Measurements from ENCODE around the gene SNX3.

GRCh38 chr6:108302386-108302785 lies 41.5 kb upstream of the SNX3 start:
- no peak for TF ChIP-seq EZH2 (IDR thresholded peaks at IDR 0.05; ENCODE audit: borderline replicate concordance, insufficient read depth, low read depth, low read length, poor library complexity, severe bottlenecking)
- TF ChIP-seq CTCF (IDR thresholded peaks at IDR 0.05) = no peak

All from B cell (primary cell).